Gastrocnemius medialis (tissue), 4 donors: ENCODE results near the gene VASN.

Source experiments
- CTCF ChIP-seq, 5 experiments: fragments of 450-650 bp in 3 of 5; fragments of 200-600 bp in 2 of 5; sonication (generic) in 2 of 5; IDR thresholded peaks in 4 of 5; conservative IDR thresholded peaks in 1 of 5; 1 replicate in 4 of 5; 2 replicates in 1 of 5; pipeline ENCODE4 v1.5.1; 2016 to 2019; ENCODE audit warnings: antibody characterized with exemption in 5 of 5, mild to moderate bottlenecking in 3 of 5, moderate library complexity in 3 of 5
- POLR2A ChIP-seq, 2 donors: fragments of 450-650 bp; IDR thresholded peaks; one replicate each; pipeline ENCODE4 v1.6.1; 2017; ENCODE audit warnings: antibody characterized with exemption in 2 of 2, mild to moderate bottlenecking in 2 of 2, moderate library complexity in 2 of 2

- TF ChIP-seq CTCF (IDR thresholded peaks at IDR 0.05 in 4 of 5, conservative IDR thresholded peaks at IDR 0.05 in 1 of 5) (no peak), POLR2A (IDR thresholded peaks at IDR 0.05) (no peak)
These were observed 441 bp downstream of the VASN start for GRCh38 chr16:4372001-4372577.
